ENCODE measurements around the gene TUBB. TPM values are rescaled to one million over a fixed set of nuclear protein-coding genes. Genes with fewer than 3 reads are reported as not detected.
A peak's percentile ranks its signal among the peaks of the same experiment; 100 is the strongest.

Gene TUBB
- total and polyA plus RNA-seq, 4 donors, result 115 to 533 (median 210) TPM

DNA sequence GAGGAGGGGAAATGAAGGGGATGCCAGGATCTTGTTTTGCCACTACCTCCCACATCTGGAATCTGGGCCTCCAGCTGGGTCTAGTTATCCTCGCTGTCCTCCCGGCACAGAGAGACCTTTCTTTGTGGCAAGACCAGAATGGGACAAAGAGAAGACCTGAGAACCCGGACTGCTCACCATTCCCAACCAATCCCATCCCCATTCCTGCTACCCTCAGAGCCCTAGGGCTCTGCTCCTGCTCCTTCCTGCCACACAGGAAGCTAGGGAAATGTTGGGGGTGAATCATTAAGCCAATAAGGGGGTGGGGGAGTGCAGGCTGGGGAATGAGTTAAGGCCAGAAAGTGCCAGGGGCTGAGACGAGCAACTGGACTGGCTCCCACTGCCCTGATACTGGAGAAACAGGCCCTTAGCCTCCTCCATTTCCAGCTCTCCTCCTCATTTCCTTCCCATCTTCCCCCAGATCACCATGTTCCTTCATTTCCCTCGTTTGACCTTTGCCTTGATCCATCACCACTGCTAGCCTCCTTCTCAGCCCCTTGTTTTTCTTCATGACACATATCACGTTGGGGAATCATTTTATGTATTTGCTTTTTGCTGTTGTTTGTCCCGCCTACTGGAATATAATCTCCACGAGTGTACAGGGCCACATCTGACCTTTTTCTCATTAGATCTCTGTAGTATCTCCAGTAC is 28.8 kb downstream of the TUBB start:
- Histone ChIP-seq H3K4me1 (ENCODE audit: control insufficient read depth in 4 of 4, insufficient read depth in 4 of 4, low read length in 3 of 4) (peaks cover 6 to 26% (median 21%) of the 10 kb centered on the region in 4 donors), H3K9ac (ENCODE audit: low read depth in 1 of 2, low read length in 2 of 2) (no peak overlapping the region)
- DNase-seq (ENCODE audit: low spot score), result no peak

DNA sequence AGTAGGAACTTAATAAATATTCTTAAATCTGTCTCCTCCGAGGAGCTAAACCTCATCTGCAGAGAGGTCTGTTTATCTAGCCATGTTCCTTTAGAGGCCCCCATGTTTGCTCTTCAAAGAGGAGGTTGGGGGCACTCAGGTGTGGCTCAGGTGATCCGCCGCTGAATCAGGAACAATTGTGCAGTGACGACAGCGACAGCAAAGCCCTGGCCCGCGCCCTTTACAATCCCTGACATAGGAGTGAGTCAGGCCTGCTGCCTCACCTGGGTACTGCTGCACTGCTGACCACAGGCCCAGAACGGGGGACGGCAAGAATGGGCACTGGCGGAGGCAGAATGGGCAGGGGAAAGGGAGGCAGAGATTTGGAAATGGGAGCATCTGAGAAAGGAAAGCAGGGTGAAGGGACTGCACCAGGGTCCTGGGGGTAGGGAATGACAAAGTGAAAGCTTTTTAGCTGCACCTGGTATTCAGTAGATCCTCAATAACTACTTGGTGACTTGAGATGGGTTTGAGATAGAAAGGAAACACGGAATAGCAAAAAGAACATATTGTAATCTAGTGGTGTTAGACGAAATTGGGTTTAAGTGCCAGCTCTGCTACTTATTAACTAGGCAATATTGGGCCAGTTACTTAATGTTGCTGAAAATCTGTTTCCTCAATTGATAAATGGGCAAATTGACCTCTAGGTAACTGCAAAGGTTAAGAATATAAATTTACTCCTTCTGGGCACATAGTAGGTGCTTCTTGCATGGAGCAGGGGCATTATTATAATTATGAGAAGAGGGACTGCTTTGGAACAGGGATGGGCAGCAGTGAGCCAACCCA is 29.6 kb downstream of the TUBB start:
- H3K27ac ChIP-seq (ENCODE audit: low read depth in 1 of 2, low read length in 2 of 2), result peak overlapping the region; percentile 21 to 70
- DNase-seq (ENCODE audit: low spot score), result no peak
- H3K27me3 ChIP-seq (ENCODE audit: control insufficient read depth in 4 of 4, insufficient read depth in 4 of 4, low read length in 3 of 4), result no peaks in the 10 kb centered on the region
- H3K4me3 ChIP-seq (ENCODE audit: low read depth in 1 of 3, low read length in 3 of 3), result no peak overlapping the region
- peak overlapping the region in 1 of 2 donors; percentile 51 for H3K9ac ChIP-seq (ENCODE audit: low read depth in 1 of 2, low read length in 2 of 2)
- H3K4me1 ChIP-seq (ENCODE audit: control insufficient read depth in 4 of 4, insufficient read depth in 4 of 4, low read length in 3 of 4), result peaks cover 5 to 22% (median 18%) of the 10 kb centered on the region in 4 donors
- 74% methylated on average over 12 of the region's 12 CpGs for WGBS
- TF ChIP-seq, protein P1, sequence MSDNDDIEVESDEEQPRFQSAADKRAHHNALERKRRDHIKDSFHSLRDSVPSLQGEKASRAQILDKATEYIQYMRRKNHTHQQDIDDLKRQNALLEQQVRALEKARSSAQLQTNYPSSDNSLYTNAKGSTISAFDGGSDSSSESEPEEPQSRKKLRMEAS (IDR thresholded peaks at IDR 0.05), result no peak
- TF ChIP-seq TAF1 (conservative IDR thresholded peaks at IDR 0.05) (no peak), SP1 (IDR thresholded peaks at IDR 0.05) (peak; percentile 68), YY1 (IDR thresholded peaks at IDR 0.05) (no peak), NR2F2 (IDR thresholded peaks at IDR 0.05) (no peak), RXRA (IDR thresholded peaks at IDR 0.05) (peak; percentile 40 to 58), HNF4A (conservative IDR thresholded peaks at IDR 0.05) (no peak), RAD21 (IDR thresholded peaks at IDR 0.05) (peak; percentile 22 to 36), GABPA (IDR thresholded peaks at IDR 0.05 in 1 of 2, conservative IDR thresholded peaks at IDR 0.05 in 1 of 2) (no peak), HNF4G (IDR thresholded peaks at IDR 0.05) (no peak)
- TF ChIP-seq, protein P2, sequence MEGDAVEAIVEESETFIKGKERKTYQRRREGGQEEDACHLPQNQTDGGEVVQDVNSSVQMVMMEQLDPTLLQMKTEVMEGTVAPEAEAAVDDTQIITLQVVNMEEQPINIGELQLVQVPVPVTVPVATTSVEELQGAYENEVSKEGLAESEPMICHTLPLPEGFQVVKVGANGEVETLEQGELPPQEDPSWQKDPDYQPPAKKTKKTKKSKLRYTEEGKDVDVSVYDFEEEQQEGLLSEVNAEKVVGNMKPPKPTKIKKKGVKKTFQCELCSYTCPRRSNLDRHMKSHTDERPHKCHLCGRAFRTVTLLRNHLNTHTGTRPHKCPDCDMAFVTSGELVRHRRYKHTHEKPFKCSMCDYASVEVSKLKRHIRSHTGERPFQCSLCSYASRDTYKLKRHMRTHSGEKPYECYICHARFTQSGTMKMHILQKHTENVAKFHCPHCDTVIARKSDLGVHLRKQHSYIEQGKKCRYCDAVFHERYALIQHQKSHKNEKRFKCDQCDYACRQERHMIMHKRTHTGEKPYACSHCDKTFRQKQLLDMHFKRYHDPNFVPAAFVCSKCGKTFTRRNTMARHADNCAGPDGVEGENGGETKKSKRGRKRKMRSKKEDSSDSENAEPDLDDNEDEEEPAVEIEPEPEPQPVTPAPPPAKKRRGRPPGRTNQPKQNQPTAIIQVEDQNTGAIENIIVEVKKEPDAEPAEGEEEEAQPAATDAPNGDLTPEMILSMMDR (IDR thresholded peaks at IDR 0.05; ENCODE audit: low read depth, low read length, missing input control), result no peak
- TF ChIP-seq, protein P3, sequence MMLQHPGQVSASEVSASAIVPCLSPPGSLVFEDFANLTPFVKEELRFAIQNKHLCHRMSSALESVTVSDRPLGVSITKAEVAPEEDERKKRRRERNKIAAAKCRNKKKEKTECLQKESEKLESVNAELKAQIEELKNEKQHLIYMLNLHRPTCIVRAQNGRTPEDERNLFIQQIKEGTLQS (IDR thresholded peaks at IDR 0.05), result no peak
- no peaks in the 10 kb centered on the region for H3K36me3 ChIP-seq (ENCODE audit: control insufficient read depth in 4 of 4, insufficient read depth in 3 of 4, low read depth in 1 of 4, low read length in 3 of 4)
- H3K9me3 ChIP-seq (ENCODE audit: control insufficient read depth in 4 of 4, low read length in 3 of 4), result no peaks in the 10 kb centered on the region

More for the DNA sequence above, 28.8 kb downstream of the TUBB start:
- Histone ChIP-seq H3K9me3 (ENCODE audit: control insufficient read depth in 4 of 4, low read length in 3 of 4) (no peaks in the 10 kb centered on the region), H3K27me3 (ENCODE audit: control insufficient read depth in 4 of 4, insufficient read depth in 4 of 4, low read length in 3 of 4) (no peaks in the 10 kb centered on the region), H3K36me3 (ENCODE audit: control insufficient read depth in 4 of 4, insufficient read depth in 3 of 4, low read depth in 1 of 4, low read length in 3 of 4) (no peaks in the 10 kb centered on the region), H3K4me3 (ENCODE audit: low read depth in 1 of 3, low read length in 3 of 3) (no peak overlapping the region), H3K27ac (ENCODE audit: low read depth in 1 of 2, low read length in 2 of 2) (peak overlapping the region in 1 of 2 donors; percentile 16)
- no peak for TF ChIP-seq FOXA2 (IDR thresholded peaks at IDR 0.05)
- no peak for TF ChIP-seq NR2F2 (IDR thresholded peaks at IDR 0.05)
- TF ChIP-seq YY1 (IDR thresholded peaks at IDR 0.05), result no peak
- no peak for TF ChIP-seq HNF4A (conservative IDR thresholded peaks at IDR 0.05)
- TF ChIP-seq, protein P4, sequence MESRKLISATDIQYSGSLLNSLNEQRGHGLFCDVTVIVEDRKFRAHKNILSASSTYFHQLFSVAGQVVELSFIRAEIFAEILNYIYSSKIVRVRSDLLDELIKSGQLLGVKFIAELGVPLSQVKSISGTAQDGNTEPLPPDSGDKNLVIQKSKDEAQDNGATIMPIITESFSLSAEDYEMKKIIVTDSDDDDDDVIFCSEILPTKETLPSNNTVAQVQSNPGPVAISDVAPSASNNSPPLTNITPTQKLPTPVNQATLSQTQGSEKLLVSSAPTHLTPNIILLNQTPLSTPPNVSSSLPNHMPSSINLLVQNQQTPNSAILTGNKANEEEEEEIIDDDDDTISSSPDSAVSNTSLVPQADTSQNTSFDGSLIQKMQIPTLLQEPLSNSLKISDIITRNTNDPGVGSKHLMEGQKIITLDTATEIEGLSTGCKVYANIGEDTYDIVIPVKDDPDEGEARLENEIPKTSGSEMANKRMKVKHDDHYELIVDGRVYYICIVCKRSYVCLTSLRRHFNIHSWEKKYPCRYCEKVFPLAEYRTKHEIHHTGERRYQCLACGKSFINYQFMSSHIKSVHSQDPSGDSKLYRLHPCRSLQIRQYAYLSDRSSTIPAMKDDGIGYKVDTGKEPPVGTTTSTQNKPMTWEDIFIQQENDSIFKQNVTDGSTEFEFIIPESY (IDR thresholded peaks at IDR 0.05), result no peak
- TF ChIP-seq, protein P3 (IDR thresholded peaks at IDR 0.05), result no peak
- TF ChIP-seq GABPA (IDR thresholded peaks at IDR 0.05 in 1 of 2, conservative IDR thresholded peaks at IDR 0.05 in 1 of 2), result no peak
- TF ChIP-seq HNF4G (IDR thresholded peaks at IDR 0.05), result no peak
- 76% methylated on average over 8 of the region's 8 CpGs for WGBS
